Fibroblast of skin of abdomen (primary cell): ENCODE measurements around the gene CD200R1L. TPM values are rescaled to one million over a fixed set of nuclear protein-coding genes. Genes with fewer than 3 reads are reported as not detected.
"Not testable (repeated sequence)": the region's sequence is repeated elsewhere in the genome, so short reads cannot be mapped to it uniquely, and the experiment has no call there.

ENCODE experiments used
- DNase-seq: peaks from one replicate; pipeline ENCODE4 v3.0.0-alpha.2; 2013
- polyA plus RNA-seq, 2 experiments: library from polyadenylated mRNA; unstranded; fragments of 120-200 nt; gene quantifications; one replicate each; pipeline ENCODE4 v1.2.1, GENCODE V29; 2013; ENCODE audit not compliant: insufficient read length in 2 of 2

The CD200R1L gene, protein sequence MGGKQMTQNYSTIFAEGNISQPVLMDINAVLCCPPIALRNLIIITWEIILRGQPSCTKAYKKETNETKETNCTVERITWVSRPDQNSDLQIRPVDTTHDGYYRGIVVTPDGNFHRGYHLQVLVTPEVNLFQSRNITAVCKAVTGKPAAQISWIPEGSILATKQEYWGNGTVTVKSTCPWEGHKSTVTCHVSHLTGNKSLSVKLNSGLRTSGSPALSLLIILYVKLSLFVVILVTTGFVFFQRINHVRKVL
- polyA plus RNA-seq (2013, experiment 1 of 2; ENCODE audit: insufficient read length), result not detected
- not detected for polyA plus RNA-seq (2013, experiment 2 of 2; ENCODE audit: insufficient read length)

DNA sequence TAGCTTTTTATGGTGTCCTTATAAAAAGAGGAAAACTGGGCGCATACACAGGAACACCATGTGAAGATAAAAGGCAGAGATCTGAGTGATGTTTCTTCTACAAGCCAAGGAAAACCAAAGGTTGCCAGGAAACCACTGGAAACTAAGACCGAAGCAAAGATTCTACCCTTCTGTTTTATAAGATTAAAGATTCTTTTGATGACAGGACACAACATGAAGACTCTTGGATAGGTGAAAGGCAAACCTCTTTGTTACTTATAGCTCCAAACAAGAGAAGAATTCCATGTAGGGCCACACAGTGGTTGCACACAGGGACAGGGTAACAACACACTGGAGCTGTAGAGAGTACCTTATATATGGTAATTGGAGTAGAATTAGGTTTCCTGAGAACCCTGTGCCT is at the start of gene CD200R1L:
TSS of gene CD200R1L (minus strand) at position 101 of the 400 bp plus-strand sequence. CDS start 17,497 bp downstream, outside the sequence.
- no peak for DNase-seq

DNA sequence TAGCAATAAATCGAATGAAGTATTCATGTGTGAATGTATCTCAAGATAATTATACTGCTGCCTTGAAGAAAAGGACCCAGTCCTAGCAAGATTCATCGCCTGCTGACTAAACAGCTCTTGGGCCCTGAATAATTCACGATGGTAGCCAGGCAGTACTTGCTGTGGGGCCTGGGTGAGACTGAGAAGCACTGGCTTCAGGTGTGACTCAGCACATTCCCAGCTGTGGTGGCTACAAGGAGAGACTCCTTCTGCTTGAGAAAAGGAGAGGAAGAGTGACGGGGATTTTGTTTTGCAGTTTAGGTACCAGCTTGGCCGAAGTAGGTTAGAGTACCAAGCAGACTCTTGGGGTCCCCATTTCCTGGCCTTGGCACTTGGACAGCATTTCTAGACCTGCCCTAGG is 47.6 kb upstream of the CD200R1L start:
- DNase-seq, result peak; percentile 47

DNA sequence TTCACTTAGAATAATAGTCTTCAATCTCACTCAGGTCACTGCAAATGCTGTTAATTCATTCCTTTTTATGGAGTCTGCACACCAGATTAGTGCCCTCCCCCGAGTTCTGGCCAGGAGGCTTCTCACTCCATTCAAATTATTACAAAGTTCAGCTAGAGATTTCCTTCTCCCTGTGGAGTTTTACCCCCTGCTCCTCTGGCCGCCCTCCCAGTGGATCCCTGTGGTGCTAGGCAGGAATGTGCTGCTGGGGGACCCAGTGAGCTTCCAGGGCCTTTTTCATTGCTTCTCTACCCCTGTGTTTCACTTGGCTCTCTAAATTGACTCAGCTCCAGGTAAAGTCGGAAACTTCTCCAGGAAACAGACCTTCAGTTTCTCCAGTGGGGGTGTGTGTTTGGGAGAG is 42.7 kb upstream of the CD200R1L start:
- peak; percentile 5 for DNase-seq

- peak; percentile 46 for DNase-seq
These were observed 41.9 kb upstream of the CD200R1L start for GRCh38 chr3:112888381-112889085.

- DNase-seq, result no peak
These were observed 38.1 kb upstream of the CD200R1L start for GRCh38 chr3:112884678-112885290.

DNA sequence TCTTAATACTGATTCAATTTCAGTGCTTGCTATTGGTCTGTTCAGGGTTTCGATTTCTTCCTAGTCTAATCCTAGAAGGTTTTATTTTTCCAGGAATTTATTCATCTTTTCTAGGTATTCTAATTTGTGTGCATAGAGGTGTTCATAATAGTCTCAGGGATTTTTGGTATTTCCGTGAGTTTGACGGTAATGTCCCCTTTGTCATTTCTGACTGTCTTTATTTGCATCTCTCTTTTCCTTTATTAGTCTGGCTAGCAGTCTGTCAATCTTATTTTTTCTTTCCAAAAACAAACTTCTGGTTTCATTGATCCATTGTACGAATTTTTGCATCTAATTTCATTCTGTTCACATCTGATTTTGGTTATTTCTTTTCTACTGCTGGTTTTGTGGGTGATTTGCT is 35.2 kb upstream of the CD200R1L start:
- DNase-seq, result no peak

- DNase-seq, result no peak
These were observed 28.9 kb upstream of the CD200R1L start for GRCh38 chr3:112875561-112875960.

DNA sequence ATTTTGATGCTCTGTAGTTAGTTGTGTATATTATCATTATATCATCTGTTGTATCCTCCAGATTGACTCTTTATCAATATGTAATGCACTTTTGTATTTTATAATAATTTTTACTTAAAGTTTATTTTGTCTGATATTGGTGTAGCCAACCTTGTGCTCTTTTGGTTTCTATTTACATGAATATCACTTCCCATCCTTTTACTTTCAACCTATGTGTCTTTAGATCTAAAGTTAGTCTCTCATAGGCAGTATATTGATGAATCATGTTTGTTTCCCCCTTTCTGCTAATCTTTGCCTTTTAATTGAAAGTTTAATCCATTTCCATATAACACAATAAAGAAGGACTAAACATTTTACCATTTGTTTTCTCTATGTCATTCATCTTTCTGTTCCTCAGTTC is 28.1 kb upstream of the CD200R1L start:
- no peak for DNase-seq

DNA sequence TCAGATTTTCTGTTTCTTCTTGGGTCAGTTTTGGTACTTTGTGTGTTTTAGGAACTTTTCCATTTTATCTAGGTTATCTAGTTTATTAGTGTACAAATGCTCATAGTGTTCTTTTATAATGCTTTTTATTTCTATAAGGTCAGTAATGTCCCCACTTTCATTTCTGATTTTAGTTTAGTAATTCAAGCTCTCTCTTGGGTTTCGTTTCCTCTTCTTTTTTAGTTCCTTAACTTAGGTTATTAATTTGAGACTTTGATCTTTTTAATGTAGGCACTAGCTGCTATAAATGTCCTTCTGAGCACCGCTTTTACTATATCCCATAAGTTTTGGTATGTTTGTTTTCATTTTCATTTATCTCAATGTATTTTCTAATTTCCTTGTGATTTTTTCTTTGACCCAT is 27.0 kb upstream of the CD200R1L start:
- no peak for DNase-seq

GRCh38 chr3:112871735-112872134 is 25.1 kb upstream of the CD200R1L start:
- DNase-seq, result no peak

DNA sequence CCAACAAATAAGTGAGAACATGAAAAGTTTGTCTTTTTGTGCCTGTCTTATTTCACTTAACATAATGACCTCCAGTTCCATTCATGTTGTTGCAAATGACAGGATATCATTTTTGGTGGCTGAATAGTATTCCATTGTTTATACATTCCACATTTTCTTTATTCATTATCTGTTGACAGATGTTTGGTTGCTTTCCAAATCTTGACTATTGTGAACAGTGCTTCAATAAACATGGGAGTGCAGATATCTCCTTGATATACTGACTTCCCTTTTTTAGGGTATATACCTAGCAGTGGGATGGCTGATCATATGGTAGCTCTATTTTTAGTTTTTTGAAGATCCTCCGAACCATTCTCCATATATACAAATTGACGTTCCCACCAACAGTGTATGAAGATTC is 19.1 kb upstream of the CD200R1L start:
- no peak for DNase-seq

GRCh38 chr3:112860898-112861297 is 14.2 kb upstream of the CD200R1L start:
- no peak for DNase-seq

DNA sequence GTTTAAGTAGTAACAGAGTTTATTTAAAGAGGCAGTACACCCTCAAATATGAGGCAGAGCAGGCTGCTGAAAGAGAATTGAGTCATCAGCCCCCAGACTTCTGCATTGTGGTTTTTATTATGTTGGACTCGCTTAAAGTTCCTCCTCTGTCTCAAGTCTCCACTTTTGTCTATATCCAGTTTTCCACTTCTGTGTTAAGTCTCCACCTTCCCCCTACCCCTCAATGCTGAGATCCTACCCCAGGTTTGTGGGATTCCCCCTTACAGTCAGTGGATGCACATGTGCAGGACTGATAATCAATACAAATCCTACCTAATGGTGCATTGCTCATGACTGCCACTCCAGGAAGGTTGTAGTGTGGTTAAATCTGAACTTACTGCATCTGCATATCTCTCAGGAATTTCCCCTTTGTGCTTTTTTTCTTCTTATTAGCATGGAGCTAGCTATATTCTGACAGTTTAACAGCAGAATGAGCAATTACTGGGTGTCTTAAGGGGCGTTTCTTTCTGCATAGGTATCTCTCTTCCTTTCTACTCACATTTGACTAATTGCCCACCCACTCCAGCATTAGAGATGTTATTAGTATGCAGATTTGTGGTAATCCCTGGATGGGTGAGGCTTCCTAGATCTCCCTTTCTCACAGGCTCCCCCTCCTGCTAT is 11.9 kb upstream of the CD200R1L start:
- DNase-seq, result peak; percentile 25

DNA sequence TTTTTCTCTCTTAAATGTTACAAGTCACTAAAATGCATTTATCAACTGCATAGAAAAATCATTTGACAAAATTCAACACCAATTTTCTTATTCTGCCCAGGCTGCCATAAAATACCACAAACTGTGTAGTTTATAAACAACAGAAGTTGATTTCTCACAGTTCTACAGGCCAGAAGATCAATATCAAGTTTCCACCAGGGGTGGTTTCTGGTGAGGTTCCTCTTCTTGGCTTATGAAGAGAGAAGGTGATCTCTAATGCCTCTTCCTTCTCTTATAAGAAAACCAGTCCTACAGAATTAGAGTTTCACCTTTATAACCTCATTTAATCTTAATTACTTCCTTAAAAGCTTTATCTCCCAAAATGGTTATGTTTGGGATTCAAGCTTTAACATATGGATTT is 10.9 kb upstream of the CD200R1L start:
- DNase-seq, result no peak

DNA sequence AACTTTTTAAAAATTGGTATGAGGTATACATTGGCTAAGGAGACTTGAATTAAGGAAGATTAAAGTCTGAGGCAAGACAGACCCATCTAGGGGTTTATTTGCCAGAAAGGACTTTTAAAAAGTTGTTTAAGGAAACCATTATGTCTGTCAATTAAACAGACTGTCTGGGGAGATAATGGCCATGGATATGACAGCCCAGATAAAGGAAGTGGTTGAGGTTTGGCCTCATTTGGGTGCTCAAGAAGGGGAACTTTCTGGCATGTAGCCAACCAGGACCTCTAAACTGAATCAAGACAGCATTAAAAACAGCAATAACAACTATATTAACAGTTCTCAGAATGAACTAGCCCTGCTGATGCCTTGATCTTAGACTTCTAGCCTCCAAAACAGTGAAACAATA is 9.9 kb upstream of the CD200R1L start:
- no peak for DNase-seq

GRCh38 chr3:112855883-112856282 is 9.2 kb upstream of the CD200R1L start:
- no peak for DNase-seq

DNA sequence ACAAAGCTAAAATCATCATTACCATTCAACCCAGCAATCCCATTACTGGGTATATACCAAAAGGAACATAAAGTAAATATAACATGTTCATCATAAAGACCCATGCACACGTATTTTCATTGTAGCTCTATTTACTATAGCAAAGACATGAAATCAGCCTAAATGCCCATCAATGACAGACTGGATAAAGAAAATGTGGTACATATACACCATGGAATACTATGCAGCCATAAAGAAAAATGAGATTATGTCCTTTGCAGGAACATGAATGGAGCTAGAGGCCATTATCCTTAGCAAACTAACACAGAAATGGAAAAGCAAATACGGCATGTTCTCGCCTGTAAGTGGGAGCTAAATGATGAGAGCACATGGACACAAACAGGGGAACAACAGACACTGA is 8.4 kb upstream of the CD200R1L start:
- not testable (repeated sequence) for DNase-seq

- DNase-seq, result no peak
These were observed 1.5 kb upstream of the CD200R1L start for GRCh38 chr3:112848196-112848595.

- DNase-seq, result no peak
These were observed 1.0 kb upstream of the CD200R1L start for GRCh38 chr3:112847692-112848091.

DNA sequence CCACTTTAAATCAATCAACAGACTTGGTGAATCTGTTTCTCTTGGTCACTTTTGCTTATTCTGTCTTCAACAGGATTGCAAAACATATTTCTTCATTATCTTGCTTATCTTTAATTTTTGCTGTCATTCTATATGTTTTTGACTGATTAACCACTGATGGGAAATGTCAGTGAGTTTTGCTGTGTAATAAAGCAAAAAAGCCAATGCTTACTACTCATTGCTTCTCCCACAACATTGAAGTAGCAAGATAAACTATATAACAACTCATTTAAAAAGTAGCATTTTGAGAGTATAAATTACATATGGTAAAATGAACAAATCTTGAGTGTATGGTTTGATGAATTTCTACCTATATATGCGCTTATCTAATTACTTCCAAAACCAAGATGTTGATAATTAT is 892 bp downstream of the CD200R1L start:
- no peak for DNase-seq

DNA sequence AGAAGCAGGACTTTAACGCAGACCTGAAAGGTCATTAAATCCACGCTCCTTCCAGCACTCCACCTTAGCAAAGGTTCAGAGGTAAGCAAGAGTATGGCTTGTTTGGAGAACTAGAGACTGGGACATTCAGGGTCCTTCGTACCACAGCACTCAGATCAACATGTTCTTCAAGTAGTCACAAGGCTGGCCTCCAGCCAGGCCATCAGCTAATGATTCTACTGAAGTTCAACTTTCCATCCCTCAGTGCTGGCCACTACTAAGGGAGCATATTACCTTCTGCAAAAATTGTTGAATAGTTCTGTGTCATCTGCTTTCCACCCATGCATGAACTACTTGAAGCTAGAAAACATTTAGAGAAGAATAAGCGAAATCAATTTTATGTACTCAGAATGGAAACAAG is 17.6 kb downstream of the CD200R1L start:
- DNase-seq, result no peak

- DNase-seq, result no peak
These were observed 24.3 kb downstream of the CD200R1L start for GRCh38 chr3:112822064-112823055.
